HG02943 (cell line): ENCODE measurements around the gene FGD2.
"Not testable (repeated sequence)": the region's sequence is repeated elsewhere in the genome, so short reads cannot be mapped to it uniquely, and the experiment has no call there.

Source experiments
- ATAC-seq: cut with Tn5 transposase; IDR thresholded peaks from one replicate; pipeline ENCODE4 v1.9.1; 2021; ENCODE audit warnings: mild to moderate bottlenecking, low read depth, moderate library complexity; ENCODE audit not compliant: unreplicated experiment

The FGD2 gene

GRCh38 chr6:36985808-36986703 lies 19.4 kb upstream of the FGD2 start, which contains the start of gene MTCH1:
MTCH1 (minus strand) TSS chr6:36986196; CDS start chr6:36986173, 23 bp downstream.
- peak; percentile 67 for ATAC-seq

- no peak for ATAC-seq
These were observed 18.8 kb upstream of the FGD2 start for GRCh38 chr6:36986704-36987047.

GRCh38 chr6:36989264-36989663 lies 16.2 kb upstream of the FGD2 start:
- ATAC-seq = no peak

GRCh38 chr6:36990401-36990800 lies 15.1 kb upstream of the FGD2 start:
- ATAC-seq = not testable (repeated sequence)

GRCh38 chr6:36997811-36998722 lies 7.4 kb upstream of the FGD2 start:
- ATAC-seq = no peak

DNA sequence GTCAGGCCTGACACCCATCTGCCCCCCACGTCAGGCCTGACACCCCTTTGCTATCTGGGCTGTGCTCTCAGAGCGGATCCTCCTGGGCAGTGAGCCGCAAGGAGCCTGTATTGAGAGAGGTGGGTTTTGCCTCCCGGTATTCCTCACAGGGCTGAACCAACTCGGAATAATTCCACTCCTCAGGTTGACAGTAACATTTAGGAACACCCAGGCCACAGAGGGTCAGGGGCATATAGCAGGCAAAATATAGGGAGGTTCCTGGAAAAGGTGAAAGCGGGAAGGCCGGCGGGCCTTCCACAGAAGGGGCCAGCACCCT lies 6.8 kb upstream of the FGD2 start:
- ATAC-seq = no peak

DNA sequence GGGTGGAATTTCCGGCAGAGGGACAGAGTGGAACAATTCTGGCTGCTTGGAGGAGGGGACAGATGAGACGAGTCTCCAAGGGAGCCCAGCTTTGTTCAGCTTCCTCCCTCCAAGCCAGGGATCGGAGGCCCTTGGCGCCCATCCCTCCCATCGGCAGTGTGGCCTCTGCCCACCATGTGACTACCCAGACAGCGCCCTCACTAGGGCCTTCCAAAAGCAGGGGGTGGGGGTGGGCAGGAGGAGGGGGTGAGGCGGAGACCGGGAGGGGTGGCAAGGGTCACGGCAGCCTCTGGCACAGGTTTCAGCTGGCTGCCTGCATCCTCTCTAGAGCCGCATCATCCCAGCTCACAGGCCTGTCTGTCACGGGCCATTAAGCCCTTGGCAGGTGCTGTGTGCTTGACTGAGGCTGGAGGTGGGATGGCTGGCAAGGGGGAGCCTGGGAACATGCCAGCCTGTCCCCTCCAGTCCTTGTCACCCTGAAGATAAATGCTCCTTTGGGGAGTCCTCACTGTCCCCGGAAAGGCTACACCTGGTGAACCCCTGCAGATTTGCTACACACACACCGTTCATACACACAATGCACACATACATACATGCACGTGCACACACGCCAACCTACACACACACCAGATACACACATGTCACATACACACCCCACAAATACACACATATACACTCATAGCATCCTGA lies 6.2 kb upstream of the FGD2 start:
- no peak for ATAC-seq

- ATAC-seq = no peak
These were observed 5.7 kb upstream of the FGD2 start for GRCh38 chr6:36999751-37000125.

GRCh38 chr6:37004044-37004980 lies 1.1 kb upstream of the FGD2 start:
- ATAC-seq = no peak

GRCh38 chr6:37005827-37006567 lies 542 bp downstream of the FGD2 start:
- ATAC-seq = no peak

GRCh38 chr6:37006793-37007339 lies 1.4 kb downstream of the FGD2 start:
- peak; percentile 7 for ATAC-seq

DNA sequence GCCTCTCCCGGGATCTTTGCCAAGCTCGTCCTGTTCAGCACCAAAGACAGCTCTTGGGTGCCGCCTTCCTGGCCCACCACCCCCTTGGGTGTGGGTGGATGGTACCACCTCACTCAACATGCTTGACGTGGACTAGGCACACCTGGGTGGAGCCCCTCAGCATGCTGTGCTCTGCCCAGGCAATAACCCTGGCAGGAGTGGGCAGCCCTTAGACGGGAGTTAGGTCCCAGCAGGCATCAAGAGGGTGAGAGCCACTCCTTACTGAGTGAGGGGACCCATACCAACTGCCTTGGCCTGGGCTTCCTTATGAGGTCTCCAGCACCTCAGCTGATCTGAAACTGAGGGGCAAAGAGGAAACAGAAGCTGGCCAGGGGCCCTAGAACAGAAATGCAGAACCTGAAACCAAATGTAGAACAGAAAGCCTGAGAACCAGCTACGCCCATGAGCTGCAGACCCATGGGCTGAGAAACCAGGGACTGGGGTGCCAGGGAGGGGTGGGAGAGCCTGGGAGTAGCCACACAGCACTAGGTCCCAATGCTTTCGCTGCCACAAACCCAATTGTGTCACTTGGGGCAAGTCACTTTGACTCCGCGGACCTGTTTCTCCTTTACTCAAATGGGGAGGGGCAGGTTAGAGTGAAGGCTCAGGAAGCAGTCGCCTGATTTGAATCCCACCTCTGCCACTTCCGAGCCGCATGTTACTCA lies 2.0 kb downstream of the FGD2 start:
- ATAC-seq = peak; percentile 42

GRCh38 chr6:37008484-37009465 lies 3.3 kb downstream of the FGD2 start:
- ATAC-seq = no peak

DNA sequence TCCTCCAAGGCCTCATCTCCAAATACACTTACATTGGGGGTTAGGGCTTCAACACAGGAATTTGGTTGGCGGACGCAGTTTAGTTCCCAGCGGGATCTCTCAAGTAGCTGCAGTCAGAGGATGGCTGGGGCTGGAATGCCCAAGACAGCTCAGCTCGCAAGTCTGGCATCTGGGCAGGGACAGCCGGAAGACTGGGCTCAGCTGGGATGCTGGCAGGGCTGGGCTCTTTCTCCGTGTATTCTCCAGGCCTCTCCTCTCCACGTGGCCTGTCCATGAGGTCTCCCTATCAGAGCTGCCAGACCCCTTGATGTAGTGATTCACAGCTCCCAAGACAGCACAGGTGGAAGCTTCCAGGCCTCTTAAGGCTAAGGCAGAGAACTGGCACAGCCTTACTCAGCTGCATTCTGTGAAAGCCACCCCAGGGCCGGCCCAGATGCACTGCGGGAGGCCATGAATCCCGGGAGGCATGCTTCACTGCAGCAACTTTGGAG lies 5.0 kb downstream of the FGD2 start:
- ATAC-seq = no peak

DNA sequence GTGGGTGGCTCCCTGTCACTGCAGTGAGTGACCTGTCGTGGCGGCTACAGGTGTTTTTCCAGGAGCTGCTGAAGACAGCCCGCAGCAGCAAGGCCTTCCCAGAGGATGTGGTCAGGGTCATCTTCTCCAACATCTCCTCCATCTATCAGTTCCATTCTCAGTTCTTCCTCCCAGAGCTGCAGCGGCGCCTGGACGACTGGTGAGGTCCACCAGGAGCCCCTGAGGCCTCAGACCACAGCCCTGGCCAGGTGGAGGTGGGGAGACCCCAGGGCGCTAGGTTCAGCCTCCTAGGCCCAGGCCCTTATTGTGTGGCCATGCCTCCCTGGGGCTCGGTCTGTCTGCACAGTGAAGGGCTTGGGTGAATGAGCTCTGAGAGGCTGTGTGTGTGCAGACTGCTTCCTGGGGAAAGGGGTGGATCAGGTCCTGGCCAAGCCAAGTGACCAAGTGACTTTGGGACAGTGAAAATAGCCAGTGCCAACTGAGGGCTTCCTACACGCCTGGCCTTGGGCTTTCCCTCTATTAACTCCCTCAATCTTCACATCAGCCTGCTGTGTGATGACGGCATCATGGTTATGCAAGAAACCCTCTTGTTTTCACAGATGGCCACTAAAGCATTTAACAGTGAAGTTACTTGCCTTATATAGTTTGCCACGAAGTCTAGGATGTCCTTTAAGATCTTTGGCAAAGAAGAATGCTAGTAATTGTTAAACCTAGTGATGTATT lies 6.4 kb downstream of the FGD2 start:
- no peak for ATAC-seq
